Measurements from ENCODE around the gene INPPL1.

DNA sequence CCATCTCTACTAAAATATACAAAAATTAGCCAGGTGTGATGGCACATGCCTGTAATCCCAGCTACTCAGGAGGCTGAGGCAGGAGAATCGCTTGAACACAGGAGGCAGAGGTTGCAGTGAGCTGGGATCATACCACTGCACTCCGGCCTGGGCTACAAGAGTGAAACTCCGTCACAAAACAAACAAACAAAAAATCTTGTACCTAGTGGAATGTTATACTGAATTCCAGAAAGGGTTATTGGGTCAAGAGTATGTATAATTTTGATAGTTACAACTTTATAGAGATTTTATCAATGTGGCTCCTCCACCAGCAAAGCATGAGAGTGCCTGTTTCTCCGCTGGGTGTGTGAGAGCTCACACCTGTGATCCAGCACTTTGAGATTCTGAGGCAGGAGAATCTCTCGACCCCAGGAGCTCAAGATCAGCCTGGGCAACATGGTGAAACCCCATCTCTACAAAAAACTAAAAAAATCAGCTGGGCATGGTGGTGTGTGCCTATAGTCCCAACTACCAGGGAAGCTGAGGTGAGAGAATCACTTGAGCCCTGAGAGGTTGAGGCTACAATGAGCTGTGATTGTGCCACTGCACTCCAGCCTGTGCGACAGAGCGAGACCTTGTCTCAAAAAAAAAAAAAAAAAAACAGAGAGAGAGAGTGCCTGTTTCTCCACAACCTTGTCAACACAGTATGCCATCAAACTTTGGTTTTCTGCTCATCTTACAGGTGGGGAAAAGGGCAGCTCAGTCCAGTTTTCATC lies 45.3 kb upstream of the INPPL1 start:
- TF ChIP-seq, protein P1, sequence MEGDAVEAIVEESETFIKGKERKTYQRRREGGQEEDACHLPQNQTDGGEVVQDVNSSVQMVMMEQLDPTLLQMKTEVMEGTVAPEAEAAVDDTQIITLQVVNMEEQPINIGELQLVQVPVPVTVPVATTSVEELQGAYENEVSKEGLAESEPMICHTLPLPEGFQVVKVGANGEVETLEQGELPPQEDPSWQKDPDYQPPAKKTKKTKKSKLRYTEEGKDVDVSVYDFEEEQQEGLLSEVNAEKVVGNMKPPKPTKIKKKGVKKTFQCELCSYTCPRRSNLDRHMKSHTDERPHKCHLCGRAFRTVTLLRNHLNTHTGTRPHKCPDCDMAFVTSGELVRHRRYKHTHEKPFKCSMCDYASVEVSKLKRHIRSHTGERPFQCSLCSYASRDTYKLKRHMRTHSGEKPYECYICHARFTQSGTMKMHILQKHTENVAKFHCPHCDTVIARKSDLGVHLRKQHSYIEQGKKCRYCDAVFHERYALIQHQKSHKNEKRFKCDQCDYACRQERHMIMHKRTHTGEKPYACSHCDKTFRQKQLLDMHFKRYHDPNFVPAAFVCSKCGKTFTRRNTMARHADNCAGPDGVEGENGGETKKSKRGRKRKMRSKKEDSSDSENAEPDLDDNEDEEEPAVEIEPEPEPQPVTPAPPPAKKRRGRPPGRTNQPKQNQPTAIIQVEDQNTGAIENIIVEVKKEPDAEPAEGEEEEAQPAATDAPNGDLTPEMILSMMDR (IDR thresholded peaks at IDR 0.05): no peak
- no peak for TF ChIP-seq POLR2AphosphoS5 (IDR thresholded peaks at IDR 0.05)
- TF ChIP-seq EP300 (IDR thresholded peaks at IDR 0.05): no peak
- TF ChIP-seq POLR2A (IDR thresholded peaks at IDR 0.05): no peak

All from suprapubic skin (tissue), 4 donors.